ENCODE data around the gene DCTPP1. TPM values are rescaled to one million over a fixed set of nuclear protein-coding genes. Genes with fewer than 3 reads are reported as not detected.

DCTPP1 gene
- total and polyA plus RNA-seq, 2 of the 13 experiments (the other 11 are each of a cell fraction or from before 2014, with no cell fraction given), result 54.8 to 74.4 TPM

GRCh38 chr16:30407102-30407803 is 22.6 kb downstream of the DCTPP1 start, which contains the start of gene ZNF771 (continued):
- TF ChIP-seq TERF1 (CRISPR knock-in tag; IDR thresholded peaks at IDR 0.05) (no peak; the same call in 1 of the 2 replicates), ZKSCAN5 (CRISPR knock-in tag; IDR thresholded peaks at IDR 0.05) (peak; percentile 58; the same call in 1 of the 2 replicates), MTERF4 (CRISPR knock-in tag; IDR thresholded peaks at IDR 0.05) (peak; percentile 49; the same call in 1 of the 2 replicates), ZNF232 (CRISPR knock-in tag; IDR thresholded peaks at IDR 0.05; ENCODE audit: borderline replicate concordance) (0 out of 2 replicates have a peak, but pooled peaks have one; percentile 25), ZNF329 (CRISPR knock-in tag; IDR thresholded peaks at IDR 0.05; ENCODE audit: low read depth) (peak; percentile 79; the same call in 1 of the 2 replicates), HOXA9 (CRISPR knock-in tag; IDR thresholded peaks at IDR 0.05; ENCODE audit: borderline replicate concordance) (no peak), TBX3 (IDR thresholded peaks at IDR 0.05; ENCODE audit: borderline replicate concordance) (peak; percentile 46; the same call in 1 of the 2 replicates), KDM5A (IDR thresholded peaks at IDR 0.05; ENCODE audit: borderline replicate concordance, low read length) (peak; percentile 55; the same call in 1 of the 2 replicates), SALL1 (CRISPR knock-in tag; IDR thresholded peaks at IDR 0.05) (peak; percentile 82; the same call in 1 of the 2 replicates), MED8 (CRISPR knock-in tag; IDR thresholded peaks at IDR 0.05; ENCODE audit: insufficient replicate concordance) (peak; percentile 16), NFAT5 (CRISPR knock-in tag; IDR thresholded peaks at IDR 0.05) (peak; percentile 27; the same call in 1 of the 2 replicates), HMG20B (CRISPR knock-in tag; conservative IDR thresholded peaks at IDR 0.05) (no peak), TBX2 (CRISPR knock-in tag; IDR thresholded peaks at IDR 0.05; ENCODE audit: borderline replicate concordance) (peak; percentile 97), JARID2 (CRISPR knock-in tag; IDR thresholded peaks at IDR 0.05; ENCODE audit: insufficient replicate concordance) (no peak), TOE1 (CRISPR knock-in tag; IDR thresholded peaks at IDR 0.05) (0 out of 2 replicates have a peak, but pooled peaks have one; percentile 58), ZNF746 (CRISPR knock-in tag; IDR thresholded peaks at IDR 0.05) (peak; percentile 68; the same call in 1 of the 2 replicates), MAF1 (CRISPR knock-in tag; IDR thresholded peaks at IDR 0.05; ENCODE audit: borderline replicate concordance) (no peak), UBTF (CRISPR knock-in tag; IDR thresholded peaks at IDR 0.05) (peak; percentile 92)

All from HepG2 (cell line).